ENCODE measurements around the gene LEKR1. TPM values are rescaled to one million over a fixed set of nuclear protein-coding genes. Genes with fewer than 3 reads are reported as not detected.
"Not testable (repeated sequence)": the region's sequence is repeated elsewhere in the genome, so short reads cannot be mapped to it uniquely, and the experiment has no call there.

LEKR1 gene
- total RNA-seq, 4 donors from 2014 or later, result 0.30 to 3.7 (median 2.7) TPM

DNA sequence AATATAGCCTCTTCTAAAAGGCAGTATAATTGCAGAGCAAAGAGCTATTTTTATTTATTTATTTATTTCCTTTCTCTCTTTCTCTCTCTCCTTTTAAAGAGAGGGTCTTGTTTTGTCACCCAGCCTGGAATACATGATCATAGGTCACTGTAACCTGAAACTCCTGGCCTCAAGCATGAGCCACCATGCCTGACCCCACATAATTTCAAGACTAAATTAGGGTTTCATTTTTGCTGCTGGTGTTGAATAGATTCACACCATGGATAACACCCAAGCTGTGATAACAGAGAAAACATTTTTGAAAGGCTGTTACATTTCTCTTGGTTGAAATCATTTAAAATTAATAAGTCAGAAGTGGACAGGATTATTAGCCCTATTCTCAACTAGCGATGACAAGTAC is 131.6 kb downstream of the LEKR1 start:
- no peaks in the 10 kb centered on the region for H3K36me3 ChIP-seq
- no peaks in the 10 kb centered on the region for H3K9me3 ChIP-seq
- no peak overlapping the region for H3K27ac ChIP-seq
- H3K4me3 ChIP-seq, result no peak overlapping the region
- 92 to 96% methylated on average over 1 of the region's 1 CpG for WGBS, 2 donors
- TF ChIP-seq EP300 (IDR thresholded peaks at IDR 0.05) (no peak), POLR2A (IDR thresholded peaks at IDR 0.05) (no peak)
- TF ChIP-seq, protein P1, sequence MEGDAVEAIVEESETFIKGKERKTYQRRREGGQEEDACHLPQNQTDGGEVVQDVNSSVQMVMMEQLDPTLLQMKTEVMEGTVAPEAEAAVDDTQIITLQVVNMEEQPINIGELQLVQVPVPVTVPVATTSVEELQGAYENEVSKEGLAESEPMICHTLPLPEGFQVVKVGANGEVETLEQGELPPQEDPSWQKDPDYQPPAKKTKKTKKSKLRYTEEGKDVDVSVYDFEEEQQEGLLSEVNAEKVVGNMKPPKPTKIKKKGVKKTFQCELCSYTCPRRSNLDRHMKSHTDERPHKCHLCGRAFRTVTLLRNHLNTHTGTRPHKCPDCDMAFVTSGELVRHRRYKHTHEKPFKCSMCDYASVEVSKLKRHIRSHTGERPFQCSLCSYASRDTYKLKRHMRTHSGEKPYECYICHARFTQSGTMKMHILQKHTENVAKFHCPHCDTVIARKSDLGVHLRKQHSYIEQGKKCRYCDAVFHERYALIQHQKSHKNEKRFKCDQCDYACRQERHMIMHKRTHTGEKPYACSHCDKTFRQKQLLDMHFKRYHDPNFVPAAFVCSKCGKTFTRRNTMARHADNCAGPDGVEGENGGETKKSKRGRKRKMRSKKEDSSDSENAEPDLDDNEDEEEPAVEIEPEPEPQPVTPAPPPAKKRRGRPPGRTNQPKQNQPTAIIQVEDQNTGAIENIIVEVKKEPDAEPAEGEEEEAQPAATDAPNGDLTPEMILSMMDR (IDR thresholded peaks at IDR 0.05), result no peak
- no peaks in the 10 kb centered on the region for H3K27me3 ChIP-seq
- DNase-seq (ENCODE audit: low spot score in 2 of 2), result no peak
- H3K4me1 ChIP-seq, result no peaks in the 10 kb centered on the region

DNA sequence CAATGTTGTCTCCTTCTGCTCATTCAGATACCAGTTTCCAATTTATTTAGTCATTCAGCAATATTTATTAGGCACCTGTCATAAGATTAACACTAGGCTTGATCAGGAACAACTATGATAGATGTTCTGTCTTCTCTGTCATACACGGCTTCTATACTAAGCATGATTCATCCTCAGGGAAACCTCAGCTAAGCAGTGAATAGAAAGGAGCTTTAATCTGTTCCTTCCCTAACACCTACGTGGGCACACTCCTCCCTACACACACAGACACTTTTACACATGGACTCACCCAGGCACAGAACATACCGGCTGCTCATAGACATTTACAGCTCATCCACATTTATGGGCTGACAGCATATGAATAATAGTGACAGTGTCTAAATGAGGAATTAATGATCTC is 136.9 kb downstream of the LEKR1 start:
- Histone ChIP-seq H3K9me3 (peaks cover 0 to 6% (median 0%) of the 10 kb centered on the region in 4 donors), H3K27me3 (no peaks in the 10 kb centered on the region), H3K27ac (no peak overlapping the region), H3K4me3 (no peak overlapping the region), H3K36me3 (no peaks in the 10 kb centered on the region), H3K4me1 (peaks cover 0 to 4% (median 0%) of the 10 kb centered on the region in 4 donors)
- 62 to 73% methylated on average over 3 of the region's 3 CpGs for WGBS, 2 donors
- TF ChIP-seq POLR2A (IDR thresholded peaks at IDR 0.05), result no peak
- TF ChIP-seq, protein P1 (IDR thresholded peaks at IDR 0.05), result no peak
- TF ChIP-seq EP300 (IDR thresholded peaks at IDR 0.05), result no peak
- no peak for DNase-seq (ENCODE audit: low spot score in 2 of 2)

DNA sequence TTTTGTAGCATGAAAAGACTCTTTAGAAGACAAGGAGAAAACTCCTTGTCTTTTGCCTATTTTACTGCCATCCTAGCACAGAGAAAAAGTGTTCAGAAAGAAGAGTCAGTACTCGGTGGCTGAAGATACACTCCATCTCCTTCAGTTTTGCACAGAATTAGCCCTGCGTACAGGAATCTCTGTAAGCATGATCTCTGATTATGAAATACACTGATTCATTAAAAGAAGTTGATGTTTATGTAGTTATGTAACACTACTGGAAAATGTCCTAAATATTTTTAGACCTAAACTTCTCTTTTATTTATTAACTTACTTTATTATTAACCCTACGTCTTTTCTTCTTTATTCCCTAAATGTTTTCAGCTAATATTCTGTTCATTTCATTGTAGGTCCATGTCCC is 138.4 kb downstream of the LEKR1 start:
- H3K27me3 ChIP-seq, result no peaks in the 10 kb centered on the region
- 62 to 64% methylated on average over 3 of the region's 3 CpGs for WGBS, 2 donors
- DNase-seq (ENCODE audit: low spot score in 2 of 2), result no peak
- H3K36me3 ChIP-seq, result no peaks in the 10 kb centered on the region
- TF ChIP-seq EP300 (IDR thresholded peaks at IDR 0.05), result no peak
- TF ChIP-seq POLR2A (IDR thresholded peaks at IDR 0.05), result no peak
- TF ChIP-seq, protein P1 (IDR thresholded peaks at IDR 0.05), result no peak
- H3K9me3 ChIP-seq, result peaks cover 0 to 6% (median 0%) of the 10 kb centered on the region in 4 donors
- H3K4me1 ChIP-seq, result peaks cover 0 to 4% (median 0%) of the 10 kb centered on the region in 4 donors
- H3K4me3 ChIP-seq, result no peak overlapping the region
- no peak overlapping the region for H3K27ac ChIP-seq

DNA sequence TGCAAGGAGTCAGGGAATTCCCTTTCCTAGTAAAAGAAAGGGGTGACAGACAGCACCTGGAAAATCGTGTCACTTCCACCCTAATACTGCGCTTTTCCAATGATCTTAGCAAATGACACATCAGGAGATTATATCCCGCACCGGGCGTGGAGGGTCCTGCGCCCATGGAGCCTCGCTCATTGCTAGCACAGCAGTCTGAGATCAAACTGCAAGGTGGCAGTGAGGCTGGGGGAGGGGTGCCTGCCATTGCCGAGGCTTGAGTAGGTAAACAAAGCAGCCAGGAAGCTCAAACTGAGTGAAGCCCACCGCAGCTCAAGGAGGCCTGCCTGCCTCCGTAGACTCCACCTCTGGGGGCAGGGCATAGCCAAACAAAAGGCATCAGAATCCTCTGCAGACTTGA is 140.2 kb downstream of the LEKR1 start:
- not testable (repeated sequence) for H3K27ac ChIP-seq; H3K9me3 ChIP-seq; H3K4me3 ChIP-seq; H3K36me3 ChIP-seq; H3K27me3 ChIP-seq; DNase-seq (ENCODE audit: low spot score in 2 of 2); H3K4me1 ChIP-seq
- 91 to 94% methylated on average over 8 to 10 of the region's 10 CpGs for WGBS, 2 donors

DNA sequence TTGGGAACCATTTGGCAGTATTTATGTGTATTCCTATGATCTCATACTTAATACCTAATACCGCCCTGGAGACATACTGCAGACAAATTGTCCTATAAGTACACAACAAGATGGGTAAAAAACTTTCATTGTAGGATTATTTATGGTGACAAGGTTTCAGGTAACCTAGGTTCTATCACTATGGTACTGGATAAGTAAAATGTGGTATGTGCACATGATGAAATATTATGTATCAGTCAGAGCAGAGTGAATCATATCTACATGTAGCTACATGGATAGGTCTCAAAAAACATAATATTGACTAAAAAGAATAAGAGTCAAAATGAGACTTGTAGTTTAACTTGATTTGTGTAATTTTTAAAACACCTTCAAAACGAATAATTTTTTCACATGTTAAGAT is 147.8 kb downstream of the LEKR1 start:
- no peak overlapping the region for H3K27ac ChIP-seq

DNA sequence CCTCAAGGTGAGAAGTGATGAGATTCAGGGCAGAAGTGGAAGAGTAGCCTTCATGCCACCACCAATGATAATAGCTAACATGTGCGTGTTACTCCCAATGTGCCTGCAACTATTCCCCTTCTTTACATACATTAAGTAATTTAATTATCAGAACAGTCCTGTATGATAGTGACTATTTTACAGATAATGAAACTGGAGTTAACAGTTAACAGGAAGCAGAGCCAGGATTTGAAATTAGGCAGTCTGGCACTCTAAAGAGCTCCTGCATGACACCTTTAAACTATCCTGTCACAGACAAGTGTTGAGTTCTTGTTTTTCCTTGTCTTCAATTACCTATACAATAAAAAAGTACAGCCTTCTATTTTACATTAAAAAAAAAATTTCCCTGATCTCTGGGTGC is 148.8 kb downstream of the LEKR1 start:
- DNase-seq (ENCODE audit: low spot score in 2 of 2), result no peak
- no peak for TF ChIP-seq POLR2A (IDR thresholded peaks at IDR 0.05)
- TF ChIP-seq EP300 (IDR thresholded peaks at IDR 0.05), result no peak
- TF ChIP-seq, protein P1 (IDR thresholded peaks at IDR 0.05), result no peak
- no peaks in the 10 kb centered on the region for H3K27me3 ChIP-seq
- WGBS, 2 donors, result 100% methylated on average over 1 of the region's 1 CpG
- H3K36me3 ChIP-seq, result no peaks in the 10 kb centered on the region
- no peaks in the 10 kb centered on the region for H3K4me1 ChIP-seq
- H3K27ac ChIP-seq, result no peak overlapping the region
- H3K9me3 ChIP-seq, result no peaks in the 10 kb centered on the region
- H3K4me3 ChIP-seq, result no peak overlapping the region

More for the DNA sequence above, 147.8 kb downstream of the LEKR1 start:
- Histone ChIP-seq H3K4me3 (no peak overlapping the region), H3K9me3 (no peaks in the 10 kb centered on the region), H3K27me3 (no peaks in the 10 kb centered on the region), H3K4me1 (no peaks in the 10 kb centered on the region), H3K36me3 (no peaks in the 10 kb centered on the region)
- no peak for DNase-seq (ENCODE audit: low spot score in 2 of 2)
- WGBS, 2 donors, result 82 to 88% methylated on average over 2 of the region's 2 CpGs
- TF ChIP-seq POLR2A (IDR thresholded peaks at IDR 0.05), result no peak

Data from tibial nerve (tissue), 4 donors.